Spleen (tissue), 7 donors: ENCODE results near the gene KBTBD2.
"Not testable (repeated sequence)": the region's sequence is repeated elsewhere in the genome, so short reads cannot be mapped to it uniquely, and the experiment has no call there.

Source experiments
- CTCF ChIP-seq, 11 experiments: fragments of 200-600 bp in 7 of 11; fragments of 450-650 bp in 4 of 11; sonication (generic) in 4 of 11; IDR thresholded peaks in 8 of 11; conservative IDR thresholded peaks in 3 of 11; 1 replicate in 7 of 11; 2 replicates in 4 of 11; pipeline versions ENCODE4 v1.4.0 to v1.8.0; 2016 to 2021; ENCODE audit warnings: antibody characterized with exemption in 11 of 11, inconsistent platforms in 4 of 11, mild to moderate bottlenecking in 1 of 11
- POLR2A ChIP-seq, 3 donors: fragments of 450-650 bp; IDR thresholded peaks; one replicate each; pipeline ENCODE4 v1.5.1; 2017; ENCODE audit warnings: antibody characterized with exemption in 3 of 3, mild to moderate bottlenecking in 1 of 3
- POLR2AphosphoS5 ChIP-seq, 3 donors: sonication (generic); formaldehyde crosslinking; IDR thresholded peaks; one replicate each; pipeline ENCODE4 v1.5.1; 2017; ENCODE audit warnings: antibody characterized with exemption in 3 of 3
- donor health status: DM: no; HTN: no; CAD: no; lungs with moderate emphysema.
- donor health status: DM: no; HTN: no; CAD: no.
- donor health status: DM: no; HTN: no; CAD: no.

GRCh38 chr7:32850654-32851053 is 40.9 kb downstream of the KBTBD2 start:
- not testable (repeated sequence) for TF ChIP-seq CTCF (IDR thresholded peaks at IDR 0.05 in 8 of 11, conservative IDR thresholded peaks at IDR 0.05 in 3 of 11); POLR2AphosphoS5 (IDR thresholded peaks at IDR 0.05); POLR2A (IDR thresholded peaks at IDR 0.05)
